Peyer's patch (tissue), 4 donors: ENCODE data around the gene TRIM46.

Experiments used
- POLR2A ChIP-seq, 2 donors: fragments of 450-650 bp; IDR thresholded peaks; one replicate each; pipeline ENCODE4 v1.5.1; 2017; ENCODE audit warnings: antibody characterized with exemption in 2 of 2, mild to moderate bottlenecking in 2 of 2, moderate library complexity in 2 of 2
- TF ChIP-seq, protein P1 (sequence below), 6 experiments: fragments of 450-650 bp in 4 of 6; fragments of 200-600 bp in 2 of 6; sonication (generic) in 1 of 6; IDR thresholded peaks; one replicate each; pipeline ENCODE4 v1.5.1; 2017 to 2019; ENCODE audit warnings: antibody characterized with exemption in 6 of 6, mild to moderate bottlenecking in 3 of 6, moderate library complexity in 1 of 6

DNA sequence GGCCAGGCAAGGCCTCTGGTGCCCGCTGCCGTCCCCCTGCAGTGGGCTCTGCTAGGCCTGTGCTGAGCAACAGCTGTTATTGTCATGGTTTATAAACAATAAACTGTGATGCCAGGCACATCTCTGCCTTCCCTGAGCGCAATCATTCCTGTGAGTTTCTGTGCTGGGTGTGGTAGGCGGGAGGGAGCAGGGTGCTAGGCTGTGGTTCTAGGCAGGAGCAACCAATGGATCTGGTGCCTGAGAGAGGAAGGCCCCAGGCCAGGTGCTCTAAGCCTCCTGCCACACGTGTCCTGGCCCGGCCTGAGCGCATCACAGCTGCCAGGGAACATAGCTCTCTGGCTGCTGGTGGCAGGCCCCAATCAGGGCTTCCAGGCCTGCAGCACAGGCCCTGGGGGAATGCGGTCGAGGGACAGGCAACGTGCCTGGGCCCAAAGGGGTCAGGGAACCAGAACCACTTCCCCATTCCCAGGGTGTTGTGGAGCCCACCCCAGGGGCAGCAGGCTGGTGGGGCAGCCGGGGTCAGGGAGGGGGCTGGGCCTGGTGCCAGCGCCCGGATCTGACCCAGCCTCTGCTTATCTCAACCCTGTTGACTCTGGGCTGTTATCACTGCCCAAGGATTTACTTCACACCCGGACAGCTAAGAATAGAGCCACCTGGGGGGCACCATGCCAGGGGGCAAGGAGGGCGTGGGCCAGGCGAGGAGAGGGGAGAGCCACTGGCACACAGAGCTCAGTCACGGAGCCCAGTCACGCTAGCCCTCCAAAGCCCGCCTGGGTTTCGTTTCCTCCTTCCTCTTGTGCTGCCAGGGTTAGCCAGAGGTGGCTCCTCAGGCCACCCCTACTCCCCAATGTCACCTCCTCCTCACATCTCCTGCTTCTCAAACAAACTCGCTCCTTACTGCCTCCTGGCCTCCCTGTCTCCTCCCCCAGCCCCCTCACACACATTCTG is 11.5 kb downstream of the TRIM46 start:
- TF ChIP-seq, protein P1, sequence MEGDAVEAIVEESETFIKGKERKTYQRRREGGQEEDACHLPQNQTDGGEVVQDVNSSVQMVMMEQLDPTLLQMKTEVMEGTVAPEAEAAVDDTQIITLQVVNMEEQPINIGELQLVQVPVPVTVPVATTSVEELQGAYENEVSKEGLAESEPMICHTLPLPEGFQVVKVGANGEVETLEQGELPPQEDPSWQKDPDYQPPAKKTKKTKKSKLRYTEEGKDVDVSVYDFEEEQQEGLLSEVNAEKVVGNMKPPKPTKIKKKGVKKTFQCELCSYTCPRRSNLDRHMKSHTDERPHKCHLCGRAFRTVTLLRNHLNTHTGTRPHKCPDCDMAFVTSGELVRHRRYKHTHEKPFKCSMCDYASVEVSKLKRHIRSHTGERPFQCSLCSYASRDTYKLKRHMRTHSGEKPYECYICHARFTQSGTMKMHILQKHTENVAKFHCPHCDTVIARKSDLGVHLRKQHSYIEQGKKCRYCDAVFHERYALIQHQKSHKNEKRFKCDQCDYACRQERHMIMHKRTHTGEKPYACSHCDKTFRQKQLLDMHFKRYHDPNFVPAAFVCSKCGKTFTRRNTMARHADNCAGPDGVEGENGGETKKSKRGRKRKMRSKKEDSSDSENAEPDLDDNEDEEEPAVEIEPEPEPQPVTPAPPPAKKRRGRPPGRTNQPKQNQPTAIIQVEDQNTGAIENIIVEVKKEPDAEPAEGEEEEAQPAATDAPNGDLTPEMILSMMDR (IDR thresholded peaks at IDR 0.05), result no peak
- TF ChIP-seq POLR2A (IDR thresholded peaks at IDR 0.05), result no peak
